Adipocyte (in vitro differentiated cells): ENCODE data around the gene FBXO45.
"Not testable (repeated sequence)": the region's sequence is repeated elsewhere in the genome, so short reads cannot be mapped to it uniquely, and the experiment has no call there.

ENCODE experiments used
- DNase-seq: peaks from one replicate; pipeline ENCODE4 v3.0.0-alpha.2; 2015; ENCODE audit warnings: low read depth
- H3K27me3 ChIP-seq: replicated peaks from 2 replicates; pipeline ENCODE4 v1.7.0; 2013; ENCODE audit warnings: mild to moderate bottlenecking, low read length, moderate library complexity; ENCODE audit not compliant: control insufficient read depth, insufficient read depth
- H3K36me3 ChIP-seq: 2 replicates; pipeline ENCODE4 v1.7.0; 2013; ENCODE audit warnings: low read length, mild to moderate bottlenecking, moderate library complexity; ENCODE audit not compliant: control insufficient read depth, insufficient read depth, severe bottlenecking
- H3K4me1 ChIP-seq: 2 replicates; pipeline ENCODE4 v1.7.0; 2013; ENCODE audit warnings: mild to moderate bottlenecking, low read length, moderate library complexity; ENCODE audit not compliant: control insufficient read depth, insufficient read depth
- H3K4me3 ChIP-seq: 2 replicates; pipeline ENCODE4 v1.7.0; 2013; ENCODE audit warnings: mild to moderate bottlenecking, low read length, moderate library complexity
- H3K9ac ChIP-seq: 2 replicates; pipeline ENCODE4 v1.7.0; 2013; ENCODE audit warnings: mild to moderate bottlenecking, low read length, moderate library complexity
- H3K9me3 ChIP-seq: 2 replicates; pipeline ENCODE4 v1.7.0; 2013; ENCODE audit warnings: mild to moderate bottlenecking, low read length, moderate library complexity; ENCODE audit not compliant: control insufficient read depth

FBXO45 gene

GRCh38 chr3:196599734-196600128, 31.3 kb downstream of the FBXO45 start:
- no peak for DNase-seq
- no peak overlapping the region for H3K9ac ChIP-seq
- H3K36me3 ChIP-seq, result no peaks in the 10 kb centered on the region
- H3K9me3 ChIP-seq, result no peaks in the 10 kb centered on the region
- H3K4me3 ChIP-seq, result no peak overlapping the region
- H3K4me1 ChIP-seq, result no peaks in the 10 kb centered on the region
- H3K27me3 ChIP-seq, result peaks cover 29% of the 10 kb centered on the region

GRCh38 chr3:196600359-196600758, 31.9 kb downstream of the FBXO45 start:
- no peaks in the 10 kb centered on the region for H3K9me3 ChIP-seq
- no peak overlapping the region for H3K4me3 ChIP-seq
- DNase-seq, result no peak
- H3K36me3 ChIP-seq, result no peaks in the 10 kb centered on the region
- H3K9ac ChIP-seq, result no peak overlapping the region
- peaks cover 29% of the 10 kb centered on the region for H3K27me3 ChIP-seq
- no peaks in the 10 kb centered on the region for H3K4me1 ChIP-seq

- H3K9ac ChIP-seq, result no peak overlapping the region
- H3K9me3 ChIP-seq, result no peaks in the 10 kb centered on the region
- no peak overlapping the region for H3K4me3 ChIP-seq
- no peaks in the 10 kb centered on the region for H3K4me1 ChIP-seq
- DNase-seq, result no peak
- H3K36me3 ChIP-seq, result no peaks in the 10 kb centered on the region
- peaks cover 10% of the 10 kb centered on the region for H3K27me3 ChIP-seq
Measured at GRCh38 chr3:196602673-196603072, 34.2 kb downstream of the FBXO45 start.

GRCh38 chr3:196603683-196604082, 35.2 kb downstream of the FBXO45 start:
- H3K4me1 ChIP-seq, result no peaks in the 10 kb centered on the region
- no peak overlapping the region for H3K4me3 ChIP-seq
- peaks cover 6% of the 10 kb centered on the region for H3K27me3 ChIP-seq
- H3K9me3 ChIP-seq, result peaks cover 5% of the 10 kb centered on the region
- DNase-seq, result no peak
- H3K36me3 ChIP-seq, result no peaks in the 10 kb centered on the region
- no peak overlapping the region for H3K9ac ChIP-seq

GRCh38 chr3:196604548-196604947, 36.1 kb downstream of the FBXO45 start:
- H3K27me3 ChIP-seq, result peaks cover 6% of the 10 kb centered on the region
- no peak overlapping the region for H3K4me3 ChIP-seq
- H3K36me3 ChIP-seq, result no peaks in the 10 kb centered on the region
- H3K4me1 ChIP-seq, result no peaks in the 10 kb centered on the region
- H3K9me3 ChIP-seq, result peaks cover 6% of the 10 kb centered on the region
- no peak for DNase-seq
- H3K9ac ChIP-seq, result no peak overlapping the region

- Histone ChIP-seq H3K36me3 (no peaks in the 10 kb centered on the region), H3K4me1 (no peaks in the 10 kb centered on the region), H3K9ac (no peak overlapping the region), H3K27me3 (peaks cover 6% of the 10 kb centered on the region), H3K4me3 (no peak overlapping the region), H3K9me3 (peaks cover 6% of the 10 kb centered on the region)
- DNase-seq, result no peak
Measured at GRCh38 chr3:196608693-196609092, 40.2 kb downstream of the FBXO45 start.

- H3K4me3 ChIP-seq, result no peak overlapping the region
- H3K4me1 ChIP-seq, result no peaks in the 10 kb centered on the region
- H3K36me3 ChIP-seq, result no peaks in the 10 kb centered on the region
- H3K27me3 ChIP-seq, result peaks cover 6% of the 10 kb centered on the region
- peaks cover 6% of the 10 kb centered on the region for H3K9me3 ChIP-seq
- H3K9ac ChIP-seq, result no peak overlapping the region
- DNase-seq, result peak; percentile 93
Measured at GRCh38 chr3:196609343-196609775, 40.9 kb downstream of the FBXO45 start.

- Histone ChIP-seq H3K9me3 (peaks cover 6% of the 10 kb centered on the region), H3K9ac (no peak overlapping the region), H3K36me3 (no peaks in the 10 kb centered on the region), H3K4me1 (no peaks in the 10 kb centered on the region), H3K4me3 (no peak overlapping the region), H3K27me3 (peaks cover 6% of the 10 kb centered on the region)
- DNase-seq, result no peak
Measured at GRCh38 chr3:196609805-196610515, 41.5 kb downstream of the FBXO45 start.

GRCh38 chr3:196611761-196612483, 43.5 kb downstream of the FBXO45 start:
- no peak for DNase-seq
- Histone ChIP-seq H3K36me3 (no peaks in the 10 kb centered on the region), H3K27me3 (peaks cover 3% of the 10 kb centered on the region), H3K4me3 (no peak overlapping the region), H3K4me1 (no peaks in the 10 kb centered on the region), H3K9me3 (peaks cover 6% of the 10 kb centered on the region), H3K9ac (no peak overlapping the region)

- H3K36me3 ChIP-seq, DNase-seq, H3K9ac ChIP-seq, H3K4me3 ChIP-seq, H3K9me3 ChIP-seq, H3K27me3 ChIP-seq, H3K4me1 ChIP-seq: not testable (repeated sequence)
Measured at GRCh38 chr3:196615234-196615633, 46.8 kb downstream of the FBXO45 start.

- DNase-seq, result no peak
- H3K4me1 ChIP-seq, result no peaks in the 10 kb centered on the region
- no peaks in the 10 kb centered on the region for H3K36me3 ChIP-seq
- no peak overlapping the region for H3K4me3 ChIP-seq
- no peak overlapping the region for H3K9ac ChIP-seq
- no peaks in the 10 kb centered on the region for H3K9me3 ChIP-seq
- H3K27me3 ChIP-seq, result peaks cover 3% of the 10 kb centered on the region
Measured at GRCh38 chr3:196617256-196617655, 48.8 kb downstream of the FBXO45 start.
